ENCODE results near the gene TGFBR3. TPM values are rescaled to one million over a fixed set of nuclear protein-coding genes. Genes with fewer than 3 reads are reported as not detected.

Gene TGFBR3
- total and polyA plus RNA-seq, 2 of the 8 experiments (the other 6 are each of a cell fraction or from before 2014, with no cell fraction given): 2.0 to 6.1 TPM

DNA sequence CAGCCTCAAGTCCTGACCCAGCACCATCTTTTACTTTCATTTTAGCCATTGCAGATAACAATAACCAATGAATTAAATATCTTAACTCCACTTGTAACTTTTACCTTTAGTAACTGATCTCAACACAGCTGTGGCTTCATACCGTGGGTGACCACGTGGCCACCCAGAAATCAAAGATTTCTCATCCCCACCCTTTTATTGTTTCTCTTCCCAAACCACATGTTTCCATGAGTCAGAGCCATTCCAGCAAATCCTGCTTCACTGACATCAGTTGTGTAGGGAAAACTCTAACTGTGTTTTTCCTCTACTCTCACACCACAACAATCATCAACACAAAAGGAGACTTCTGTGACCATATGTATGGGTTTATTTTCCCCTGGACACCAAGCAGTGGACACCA, 38.2 kb upstream of the TGFBR3 start (continued):
- TF ChIP-seq, protein P1, sequence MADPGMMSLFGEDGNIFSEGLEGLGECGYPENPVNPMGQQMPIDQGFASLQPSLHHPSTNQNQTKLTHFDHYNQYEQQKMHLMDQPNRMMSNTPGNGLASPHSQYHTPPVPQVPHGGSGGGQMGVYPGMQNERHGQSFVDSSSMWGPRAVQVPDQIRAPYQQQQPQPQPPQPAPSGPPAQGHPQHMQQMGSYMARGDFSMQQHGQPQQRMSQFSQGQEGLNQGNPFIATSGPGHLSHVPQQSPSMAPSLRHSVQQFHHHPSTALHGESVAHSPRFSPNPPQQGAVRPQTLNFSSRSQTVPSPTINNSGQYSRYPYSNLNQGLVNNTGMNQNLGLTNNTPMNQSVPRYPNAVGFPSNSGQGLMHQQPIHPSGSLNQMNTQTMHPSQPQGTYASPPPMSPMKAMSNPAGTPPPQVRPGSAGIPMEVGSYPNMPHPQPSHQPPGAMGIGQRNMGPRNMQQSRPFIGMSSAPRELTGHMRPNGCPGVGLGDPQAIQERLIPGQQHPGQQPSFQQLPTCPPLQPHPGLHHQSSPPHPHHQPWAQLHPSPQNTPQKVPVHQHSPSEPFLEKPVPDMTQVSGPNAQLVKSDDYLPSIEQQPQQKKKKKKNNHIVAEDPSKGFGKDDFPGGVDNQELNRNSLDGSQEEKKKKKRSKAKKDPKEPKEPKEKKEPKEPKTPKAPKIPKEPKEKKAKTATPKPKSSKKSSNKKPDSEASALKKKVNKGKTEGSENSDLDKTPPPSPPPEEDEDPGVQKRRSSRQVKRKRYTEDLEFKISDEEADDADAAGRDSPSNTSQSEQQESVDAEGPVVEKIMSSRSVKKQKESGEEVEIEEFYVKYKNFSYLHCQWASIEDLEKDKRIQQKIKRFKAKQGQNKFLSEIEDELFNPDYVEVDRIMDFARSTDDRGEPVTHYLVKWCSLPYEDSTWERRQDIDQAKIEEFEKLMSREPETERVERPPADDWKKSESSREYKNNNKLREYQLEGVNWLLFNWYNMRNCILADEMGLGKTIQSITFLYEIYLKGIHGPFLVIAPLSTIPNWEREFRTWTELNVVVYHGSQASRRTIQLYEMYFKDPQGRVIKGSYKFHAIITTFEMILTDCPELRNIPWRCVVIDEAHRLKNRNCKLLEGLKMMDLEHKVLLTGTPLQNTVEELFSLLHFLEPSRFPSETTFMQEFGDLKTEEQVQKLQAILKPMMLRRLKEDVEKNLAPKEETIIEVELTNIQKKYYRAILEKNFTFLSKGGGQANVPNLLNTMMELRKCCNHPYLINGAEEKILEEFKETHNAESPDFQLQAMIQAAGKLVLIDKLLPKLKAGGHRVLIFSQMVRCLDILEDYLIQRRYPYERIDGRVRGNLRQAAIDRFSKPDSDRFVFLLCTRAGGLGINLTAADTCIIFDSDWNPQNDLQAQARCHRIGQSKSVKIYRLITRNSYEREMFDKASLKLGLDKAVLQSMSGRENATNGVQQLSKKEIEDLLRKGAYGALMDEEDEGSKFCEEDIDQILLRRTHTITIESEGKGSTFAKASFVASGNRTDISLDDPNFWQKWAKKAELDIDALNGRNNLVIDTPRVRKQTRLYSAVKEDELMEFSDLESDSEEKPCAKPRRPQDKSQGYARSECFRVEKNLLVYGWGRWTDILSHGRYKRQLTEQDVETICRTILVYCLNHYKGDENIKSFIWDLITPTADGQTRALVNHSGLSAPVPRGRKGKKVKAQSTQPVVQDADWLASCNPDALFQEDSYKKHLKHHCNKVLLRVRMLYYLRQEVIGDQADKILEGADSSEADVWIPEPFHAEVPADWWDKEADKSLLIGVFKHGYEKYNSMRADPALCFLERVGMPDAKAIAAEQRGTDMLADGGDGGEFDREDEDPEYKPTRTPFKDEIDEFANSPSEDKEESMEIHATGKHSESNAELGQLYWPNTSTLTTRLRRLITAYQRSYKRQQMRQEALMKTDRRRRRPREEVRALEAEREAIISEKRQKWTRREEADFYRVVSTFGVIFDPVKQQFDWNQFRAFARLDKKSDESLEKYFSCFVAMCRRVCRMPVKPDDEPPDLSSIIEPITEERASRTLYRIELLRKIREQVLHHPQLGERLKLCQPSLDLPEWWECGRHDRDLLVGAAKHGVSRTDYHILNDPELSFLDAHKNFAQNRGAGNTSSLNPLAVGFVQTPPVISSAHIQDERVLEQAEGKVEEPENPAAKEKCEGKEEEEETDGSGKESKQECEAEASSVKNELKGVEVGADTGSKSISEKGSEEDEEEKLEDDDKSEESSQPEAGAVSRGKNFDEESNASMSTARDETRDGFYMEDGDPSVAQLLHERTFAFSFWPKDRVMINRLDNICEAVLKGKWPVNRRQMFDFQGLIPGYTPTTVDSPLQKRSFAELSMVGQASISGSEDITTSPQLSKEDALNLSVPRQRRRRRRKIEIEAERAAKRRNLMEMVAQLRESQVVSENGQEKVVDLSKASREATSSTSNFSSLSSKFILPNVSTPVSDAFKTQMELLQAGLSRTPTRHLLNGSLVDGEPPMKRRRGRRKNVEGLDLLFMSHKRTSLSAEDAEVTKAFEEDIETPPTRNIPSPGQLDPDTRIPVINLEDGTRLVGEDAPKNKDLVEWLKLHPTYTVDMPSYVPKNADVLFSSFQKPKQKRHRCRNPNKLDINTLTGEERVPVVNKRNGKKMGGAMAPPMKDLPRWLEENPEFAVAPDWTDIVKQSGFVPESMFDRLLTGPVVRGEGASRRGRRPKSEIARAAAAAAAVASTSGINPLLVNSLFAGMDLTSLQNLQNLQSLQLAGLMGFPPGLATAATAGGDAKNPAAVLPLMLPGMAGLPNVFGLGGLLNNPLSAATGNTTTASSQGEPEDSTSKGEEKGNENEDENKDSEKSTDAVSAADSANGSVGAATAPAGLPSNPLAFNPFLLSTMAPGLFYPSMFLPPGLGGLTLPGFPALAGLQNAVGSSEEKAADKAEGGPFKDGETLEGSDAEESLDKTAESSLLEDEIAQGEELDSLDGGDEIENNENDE (IDR thresholded peaks at IDR 0.05; ENCODE audit: insufficient replicate concordance, low read length): no peak

Measured in H1 (cell line).